CD14-positive monocyte (primary cell): Measurements from ENCODE around the gene PTK7. TPM values are rescaled to one million over a fixed set of nuclear protein-coding genes. Genes with fewer than 3 reads are reported as not detected.

Source experiments
- DNase-seq, 3 donors: peaks; one replicate each; pipeline ENCODE4 v3.0.0-alpha.2; 2011 to 2022
- H2AFZ ChIP-seq: 2 replicates; pipeline ENCODE4 v1.6.0; 2012; ENCODE audit warnings: mild to moderate bottlenecking, low read depth, low read length, inconsistent platforms; ENCODE audit not compliant: insufficient read depth, poor library complexity, severe bottlenecking
- H3K27ac ChIP-seq, 2 donors: 1 replicate in 1 of 2; 2 replicates in 1 of 2; pipeline ENCODE4 v1.5.1; 2012 to 2013; ENCODE audit warnings: low read length in 2 of 2, control low read depth in 1 of 2, inconsistent platforms in 1 of 2, low read depth in 1 of 2, mild to moderate bottlenecking in 1 of 2
- H3K27me3 ChIP-seq, 2 donors: one replicate each; pipeline versions ENCODE4 v1.6.0 to v1.6.1; 2011 to 2013; ENCODE audit warnings: low read length in 2 of 2; ENCODE audit not compliant: control insufficient read depth in 2 of 2, insufficient read depth in 2 of 2
- H3K36me3 ChIP-seq, 2 donors: replicated peaks in 1 of 2; 1 replicate in 1 of 2; 2 replicates in 1 of 2; pipeline versions ENCODE4 v1.5.1 to v1.6.1; 2012 to 2013; ENCODE audit warnings: low read length in 2 of 2, control low read depth in 1 of 2, inconsistent platforms in 1 of 2, mild to moderate bottlenecking in 1 of 2; ENCODE audit not compliant: insufficient read depth in 2 of 2, control insufficient read depth in 1 of 2
- H3K4me1 ChIP-seq, 2 donors: 1 replicate in 1 of 2; 2 replicates in 1 of 2; pipeline versions ENCODE4 v1.5.1 to v1.6.1; 2012 to 2013; ENCODE audit warnings: low read length in 2 of 2, control low read depth in 1 of 2, inconsistent platforms in 1 of 2, mild to moderate bottlenecking in 1 of 2, moderate library complexity in 1 of 2; ENCODE audit not compliant: insufficient read depth in 2 of 2, control insufficient read depth in 1 of 2
- H3K4me2 ChIP-seq: replicated peaks from 2 replicates; pipeline ENCODE3; 2012; ENCODE audit warnings: low read length, moderate library complexity, mild to moderate bottlenecking; ENCODE audit not compliant: poor library complexity, severe bottlenecking; ENCODE audit errors: extremely low read depth
- H3K4me3 ChIP-seq, 3 experiments: fragments of 200-600 bp in 1 of 3; sonication (generic) in 1 of 3; replicated peaks in 1 of 3; 1 replicate in 2 of 3; 2 replicates in 1 of 3; pipeline ENCODE4 v1.5.1; 2011 to 2013; ENCODE audit warnings: low read length in 3 of 3, mild to moderate bottlenecking in 3 of 3, control low read depth in 2 of 3, low read depth in 2 of 3, inconsistent platforms in 1 of 3, moderate library complexity in 1 of 3
- H3K79me2 ChIP-seq: 2 replicates; pipeline ENCODE4 v1.6.0; 2012; ENCODE audit warnings: mild to moderate bottlenecking, control low read depth, inconsistent platforms, low read length, moderate library complexity; ENCODE audit not compliant: insufficient read depth
- H3K9ac ChIP-seq: 2 replicates; pipeline ENCODE4 v1.6.0; 2017; ENCODE audit warnings: low read length, mild to moderate bottlenecking; ENCODE audit not compliant: insufficient read depth, poor library complexity, severe bottlenecking
- H3K9me3 ChIP-seq, 2 donors: replicated peaks in 1 of 2; 1 replicate in 1 of 2; 2 replicates in 1 of 2; pipeline versions ENCODE4 v1.5.1 to v1.6.1; 2012 to 2013; ENCODE audit warnings: low read length in 2 of 2, control low read depth in 1 of 2; ENCODE audit not compliant: control insufficient read depth in 1 of 2, insufficient read depth in 1 of 2
- H4K20me1 ChIP-seq: 2 replicates; pipeline ENCODE4 v1.6.0; 2012; ENCODE audit warnings: mild to moderate bottlenecking, low read length, control low read depth, moderate library complexity; ENCODE audit not compliant: insufficient read depth
- H3K27ac Mint-ChIP-seq, 7 donors: one replicate each; pipeline ENCODE4 v1.8.0; 2020; ENCODE audit warnings: mild to moderate bottlenecking in 7 of 7, mixed read lengths in 7 of 7, moderate library complexity in 6 of 7, inconsistent platforms in 2 of 7
- H3K27me3 Mint-ChIP-seq, 3 donors: one replicate each; pipeline ENCODE4 v1.8.0; 2021 to 2022; ENCODE audit warnings: low read depth in 3 of 3, mild to moderate bottlenecking in 3 of 3, mixed read lengths in 3 of 3, moderate library complexity in 3 of 3, inconsistent platforms in 1 of 3
- H3K36me3 Mint-ChIP-seq, 2 donors: one replicate each; pipeline ENCODE4 v1.8.0; 2020; ENCODE audit warnings: mixed read lengths in 2 of 2, inconsistent platforms in 1 of 2, mild to moderate bottlenecking in 1 of 2
- H3K4me1 Mint-ChIP-seq: one replicate; pipeline ENCODE4 v1.8.0; 2020; ENCODE audit warnings: mild to moderate bottlenecking, mixed read lengths
- H3K4me3 Mint-ChIP-seq, 2 donors: one replicate each; pipeline ENCODE4 v1.8.0; 2020; ENCODE audit warnings: mild to moderate bottlenecking in 2 of 2, mixed read lengths in 2 of 2, moderate library complexity in 1 of 2
- H3K9me3 Mint-ChIP-seq, 7 donors: one replicate each; pipeline ENCODE4 v1.8.0; 2020 to 2022; ENCODE audit warnings: mixed read lengths in 7 of 7, mild to moderate bottlenecking in 6 of 7, moderate library complexity in 6 of 7, inconsistent platforms in 2 of 7
- CTCF ChIP-seq: fragments of 200-600 bp; IDR thresholded peaks from one replicate; pipeline ENCODE4 v1.8.0; 2022; ENCODE audit warnings: antibody characterized with exemption, mild to moderate bottlenecking
- WGBS: methylation state at CpG from one replicate; pipeline ENCODE4 v1.1.5; 2013; ENCODE audit warnings: missing lambda C conversion rate; ENCODE audit not compliant: insufficient coverage; 5-methylcytosine and 5-hydroxymethylcytosine counted together
- intact Hi-C, 2 donors: fragments of 100-400 bp; cut with micrococcal nuclease; formaldehyde crosslinking; loops; one replicate each; pipeline versions ENCODE4 v1.15.0 to v1.15.1; 2023
- polyA plus RNA-seq, 3 donors: library from polyadenylated mRNA; depleted of rRNA in 1 of 3; unstranded in 2 of 3; stranded (reverse) in 1 of 3; fragments of 300-500 nt in 2 of 3; fragments of >200 nt in 1 of 3; fragmentation: Illumina TruSeq in 2 of 3; gene quantifications; 1 replicate in 2 of 3; 2 replicates in 1 of 3; pipeline ENCODE4 v1.2.3, GENCODE V29; 2012 to 2021

PTK7 gene
- polyA plus RNA-seq, 3 donors: 0.19 TPM; not detected in 2

DNA sequence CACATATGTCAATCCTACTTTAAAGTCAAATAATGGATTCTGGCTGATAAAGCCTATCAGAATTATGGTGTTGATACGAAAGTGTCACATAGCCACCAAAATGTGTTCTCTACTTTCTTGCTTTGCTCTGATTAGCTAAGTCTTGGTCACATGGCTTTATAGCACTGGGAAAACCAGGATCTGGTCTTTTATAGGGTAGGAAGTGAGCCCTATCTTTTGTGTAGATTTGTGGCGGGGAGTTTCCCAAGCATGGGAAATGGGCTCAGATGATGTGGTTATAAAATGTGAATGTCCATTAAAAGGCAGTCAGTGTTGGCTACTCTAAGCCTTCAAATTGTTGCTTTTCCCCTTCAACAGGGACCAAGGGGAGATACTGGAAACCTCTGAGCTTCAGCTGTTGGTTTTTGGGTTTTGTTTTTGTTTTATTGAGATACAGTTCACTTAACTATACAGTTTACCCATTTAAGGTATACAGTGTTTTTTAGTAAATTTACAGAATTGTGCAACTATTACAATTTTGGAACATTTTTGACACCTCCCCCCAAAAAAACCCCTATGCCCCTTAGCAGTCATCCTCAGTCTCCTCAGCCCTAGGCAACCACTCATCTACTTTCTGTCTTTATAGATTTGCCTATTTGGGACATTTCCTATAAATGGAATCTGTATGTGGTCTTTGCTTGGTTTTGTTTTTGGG, 42.5 kb upstream of the PTK7 start:
- Histone ChIP-seq H3K27me3 (no peaks in the 10 kb centered on the region), H3K4me2 (no peak overlapping the region), H3K4me1 (no peaks in the 10 kb centered on the region), H4K20me1 (no peaks in the 10 kb centered on the region), H3K36me3 (peaks cover 53 to 87% of the 10 kb centered on the region in 2 donors), H3K9me3 (no peaks in the 10 kb centered on the region), H3K27ac (peak overlapping the region in 1 of 2 donors; percentile 6), H3K4me3 (no peak overlapping the region), H3K9ac (no peak overlapping the region), H2AFZ (no peak overlapping the region), H3K79me2 (no peaks in the 10 kb centered on the region)
- Mint-ChIP-seq H3K27me3 (peaks cover 0 to 5% (median 0%) of the 10 kb centered on the region in 3 donors), H3K27ac (peak overlapping the region in 1 of 7 donors; percentile 22), H3K9me3 (peaks cover 0 to 3% (median 0%) of the 10 kb centered on the region in 7 donors), H3K4me3 (no peak overlapping the region), H3K4me1 (no peaks in the 10 kb centered on the region), H3K36me3 (peaks cover 52 to 90% of the 10 kb centered on the region in 2 donors)
- intact Hi-C loops: no loop called here
- 100% methylated on average over 1 of the region's 2 CpGs for WGBS
- no peak for TF ChIP-seq CTCF
- DNase-seq: no peak

GRCh38 chr6:43034190-43034525, 42.0 kb upstream of the PTK7 start:
- 100% methylated on average over 1 of the region's 2 CpGs for WGBS
- no peak overlapping the region for H3K4me3 ChIP-seq
- Mint-ChIP-seq H3K9me3 (peaks cover 0 to 3% (median 0%) of the 10 kb centered on the region in 7 donors), H3K4me1 (no peaks in the 10 kb centered on the region), H3K27ac (peak overlapping the region in 1 of 7 donors; percentile 35), H3K36me3 (peaks cover 50 to 90% of the 10 kb centered on the region in 2 donors), H3K27me3 (peaks cover 0 to 7% (median 0%) of the 10 kb centered on the region in 3 donors), H3K4me3 (no peak overlapping the region)
- DNase-seq: no peak
- H2AFZ ChIP-seq: no peak overlapping the region
- H3K27me3 ChIP-seq: no peaks in the 10 kb centered on the region
- intact Hi-C loops: no loop called here
- H3K27ac ChIP-seq: no peak overlapping the region
- no peak for TF ChIP-seq CTCF
- no peak overlapping the region for H3K9ac ChIP-seq
- H3K9me3 ChIP-seq: no peaks in the 10 kb centered on the region
- no peaks in the 10 kb centered on the region for H3K79me2 ChIP-seq
- peaks cover 49 to 87% of the 10 kb centered on the region in 2 donors for H3K36me3 ChIP-seq
- no peaks in the 10 kb centered on the region for H3K4me1 ChIP-seq
- H4K20me1 ChIP-seq: no peaks in the 10 kb centered on the region
- H3K4me2 ChIP-seq: no peak overlapping the region
